GM23248 (cell line): ENCODE data around the gene RNF115. TPM values are rescaled to one million over a fixed set of nuclear protein-coding genes. Genes with fewer than 3 reads are reported as not detected.
"Not testable (repeated sequence)": the region's sequence is repeated elsewhere in the genome, so short reads cannot be mapped to it uniquely, and the experiment has no call there.

Experiments
- DNase-seq: peaks from one replicate; pipeline ENCODE4 v3.0.0-alpha.2; 2015
- H2AFZ ChIP-seq: fragments of 200-600 bp; sonication (generic); 2 replicates; pipeline ENCODE4 v1.6.1; 2016; ENCODE audit warnings: antibody characterized with exemption
- H3F3A ChIP-seq: fragments of 200-600 bp; sonication (generic); 2 replicates; pipeline ENCODE4 v1.6.1; 2016; ENCODE audit warnings: mild to moderate bottlenecking, antibody characterized with exemption, mixed run types; ENCODE audit not compliant: insufficient read depth
- H3K27ac ChIP-seq: fragments of 200-600 bp; sonication (generic); 2 replicates; pipeline ENCODE4 v1.5.1; 2016; ENCODE audit warnings: mild to moderate bottlenecking
- H3K27me3 ChIP-seq: fragments of 200-600 bp; sonication (generic); replicated peaks from 2 replicates; pipeline ENCODE4 v1.6.1; 2016; ENCODE audit warnings: mild to moderate bottlenecking; ENCODE audit not compliant: insufficient read depth
- H3K36me3 ChIP-seq: fragments of 200-600 bp; sonication (generic); 2 replicates; pipeline ENCODE4 v1.6.1; 2016; ENCODE audit warnings: low read depth, mild to moderate bottlenecking
- H3K4me1 ChIP-seq: fragments of 200-600 bp; sonication (generic); 2 replicates; pipeline ENCODE4 v1.6.1; 2016; ENCODE audit warnings: mild to moderate bottlenecking; ENCODE audit not compliant: insufficient read depth
- H3K4me2 ChIP-seq: fragments of 200-600 bp; sonication (generic); one replicate; pipeline ENCODE4 v1.6.1; 2016; ENCODE audit warnings: mild to moderate bottlenecking; ENCODE audit not compliant: unreplicated experiment
- H3K4me3 ChIP-seq: fragments of 200-600 bp; sonication (generic); 2 replicates; pipeline ENCODE4 v1.5.1; 2016; ENCODE audit warnings: mild to moderate bottlenecking
- H3K79me2 ChIP-seq: fragments of 200-600 bp; sonication (generic); 2 replicates; pipeline ENCODE4 v1.6.1; 2016; ENCODE audit warnings: mild to moderate bottlenecking; ENCODE audit not compliant: insufficient read depth
- H3K9ac ChIP-seq: fragments of 200-600 bp; sonication (generic); 2 replicates; pipeline ENCODE4 v1.6.1; 2016; ENCODE audit warnings: mild to moderate bottlenecking
- H3K9me2 ChIP-seq: fragments of 200-600 bp; sonication (generic); 2 replicates; pipeline ENCODE4 v1.6.1; 2016; ENCODE audit warnings: mixed run types, mild to moderate bottlenecking, moderate library complexity; ENCODE audit not compliant: insufficient read depth
- H3K9me3 ChIP-seq: fragments of 200-600 bp; sonication (generic); one replicate; pipeline ENCODE4 v1.6.1; 2017; ENCODE audit warnings: low read depth
- H4K20me1 ChIP-seq: fragments of 200-600 bp; sonication (generic); 2 replicates; pipeline ENCODE4 v1.6.0; 2016; ENCODE audit not compliant: insufficient read depth
- EZH2 ChIP-seq: fragments of 200-600 bp; sonication (generic); IDR thresholded peaks from 2 replicates; pipeline ENCODE4 v1.6.1; 2018; ENCODE audit warnings: antibody characterized with exemption, mild to moderate bottlenecking; ENCODE audit not compliant: insufficient read depth, poor library complexity, severe bottlenecking
- EZH2phosphoT487 ChIP-seq: fragments of 200-600 bp; sonication (generic); IDR thresholded peaks from 2 replicates; pipeline ENCODE4 v1.6.1; 2018; ENCODE audit warnings: antibody characterized with exemption, moderate library complexity, mild to moderate bottlenecking, low read depth; ENCODE audit not compliant: insufficient read depth
- WGBS, 2 experiments: methylation state at CpG; one replicate each; pipeline ENCODE4 v1.1.6; 2015 to 2017; ENCODE audit warnings: low lambda C conversion rate in 2 of 2, low coverage in 1 of 2; ENCODE audit errors: missing lambda C conversion rate in 2 of 2; 5-methylcytosine and 5-hydroxymethylcytosine counted together
- in situ Hi-C: fragments of 300-500 bp; cut with MboI; formaldehyde crosslinking; loops from 2 replicates; pipeline ENCODE4 v1.15.0; 2020
- polyA plus RNA-seq: library from polyadenylated mRNA; unstranded; fragments of >200 nt; fragmentation: Nextera tagmentation; extraction: Ambion mirVana; gene quantifications from 2 replicates; pipeline ENCODE4 v1.2.1, GENCODE V29; 2016
- total RNA-seq: library from RNA; depleted of rRNA; stranded (reverse); fragments of >200 nt; shearing (Covaris generic); gene quantifications from 2 replicates; pipeline ENCODE4 v1.2.3, GENCODE V29; 2014

RNF115 gene
- total and polyA plus RNA-seq, 2 experiments from 2014 or later: 14.2 to 14.5 TPM

- in situ Hi-C loops: no loop called here
These were observed 4.6 kb upstream of the RNF115 start for GRCh38 chr1:145828367-145829026.

GRCh38 chr1:145827966-145828365 lies 4.1 kb upstream of the RNF115 start:
- peaks cover 64% of the 10 kb centered on the region for H3K36me3 ChIP-seq
- no peaks in the 10 kb centered on the region for H4K20me1 ChIP-seq
- no peak overlapping the region for H2AFZ ChIP-seq
- no peaks in the 10 kb centered on the region for H3K9me3 ChIP-seq
- H3K27me3 ChIP-seq: no peaks in the 10 kb centered on the region
- H3K27ac ChIP-seq: no peak overlapping the region
- in situ Hi-C loops: no loop called here
- H3K4me3 ChIP-seq: no peak overlapping the region
- no peaks in the 10 kb centered on the region for H3K9me2 ChIP-seq
- no peak for TF ChIP-seq EZH2phosphoT487
- TF ChIP-seq EZH2: no peak
- no peak overlapping the region for H3K4me2 ChIP-seq
- no peak overlapping the region for H3K9ac ChIP-seq
- H3K4me1 ChIP-seq: peaks cover 14% of the 10 kb centered on the region
- no peak for DNase-seq
- peaks cover 52% of the 10 kb centered on the region for H3K79me2 ChIP-seq
- peaks cover 8% of the 10 kb centered on the region; the same call in 1 of the 2 replicates for H3F3A ChIP-seq

More at GRCh38 chr1:145828367-145829026, 4.6 kb upstream of the RNF115 start:
- Histone ChIP-seq H3K9me2 (no peaks in the 10 kb centered on the region), H3K36me3 (peaks cover 69% of the 10 kb centered on the region), H3K27ac (no peak overlapping the region), H3K4me1 (peaks cover 14% of the 10 kb centered on the region), H2AFZ (no peak overlapping the region), H3K4me3 (no peak overlapping the region), H3K4me2 (no peak overlapping the region), H3K79me2 (peaks cover 52% of the 10 kb centered on the region), H3K9me3 (no peaks in the 10 kb centered on the region), H4K20me1 (no peaks in the 10 kb centered on the region), H3F3A (peaks cover 8% of the 10 kb centered on the region; the same call in 1 of the 2 replicates), H3K27me3 (no peaks in the 10 kb centered on the region), H3K9ac (no peak overlapping the region)
- DNase-seq: no peak
- no peak for TF ChIP-seq EZH2phosphoT487
- no peak for TF ChIP-seq EZH2

- no peaks in the 10 kb centered on the region for H3K9me2 ChIP-seq
- TF ChIP-seq EZH2phosphoT487 (no peak), EZH2 (no peak)
- H3K36me3 ChIP-seq: peaks cover 51% of the 10 kb centered on the region
- in situ Hi-C loops: no loop called here
- H3K9me3 ChIP-seq: no peaks in the 10 kb centered on the region
- peak; percentile 38 for DNase-seq
- H3K79me2 ChIP-seq: peaks cover 57% of the 10 kb centered on the region
- H4K20me1 ChIP-seq: no peaks in the 10 kb centered on the region
- 0 out of 2 replicates have a peak overlapping the region, but pooled peaks have one; percentile 1 for H3K9ac ChIP-seq
- no peak overlapping the region for H3K27ac ChIP-seq
- H3K4me3 ChIP-seq: peak overlapping the region; percentile 93
- H3K4me1 ChIP-seq: peaks cover 14% of the 10 kb centered on the region
- peak overlapping the region; percentile 90 for H3K4me2 ChIP-seq
- no peaks in the 10 kb centered on the region for H3K27me3 ChIP-seq
- peaks cover 8% of the 10 kb centered on the region; the same call in 1 of the 2 replicates for H3F3A ChIP-seq
- 53 to 57% methylated on average over 2 of the region's 2 CpGs for WGBS, 2 experiments
- H2AFZ ChIP-seq: no peak overlapping the region
These were observed 2.1 kb upstream of the RNF115 start for GRCh38 chr1:145826030-145826429.

- H3K9ac ChIP-seq: peak overlapping the region; percentile 93
- peaks cover 62% of the 10 kb centered on the region for H3K79me2 ChIP-seq
- H4K20me1 ChIP-seq: no peaks in the 10 kb centered on the region
- H3K9me2 ChIP-seq: no peaks in the 10 kb centered on the region
- H3K9me3 ChIP-seq: no peaks in the 10 kb centered on the region
- H3K4me2 ChIP-seq: peak overlapping the region; percentile 90
- TF ChIP-seq EZH2phosphoT487 (no peak), EZH2 (no peak)
- peaks cover 9% of the 10 kb centered on the region; the same call in 1 of the 2 replicates for H3F3A ChIP-seq
- peak overlapping the region; percentile 85 for H2AFZ ChIP-seq
- in situ Hi-C loops: no loop called here
- peak overlapping the region; percentile 89 for H3K27ac ChIP-seq
- peak; percentile 30 for DNase-seq
- H3K36me3 ChIP-seq: peaks cover 38% of the 10 kb centered on the region
- H3K27me3 ChIP-seq: no peaks in the 10 kb centered on the region
- peak overlapping the region; percentile 93 for H3K4me3 ChIP-seq
- H3K4me1 ChIP-seq: peaks cover 14% of the 10 kb centered on the region
- WGBS, 2 experiments: 0 to 2% methylated on average over 7 of the region's 7 CpGs
These were observed 576 bp upstream of the RNF115 start for GRCh38 chr1:145824499-145824842.

- H3K27ac ChIP-seq: peak overlapping the region; percentile 33; the same call in 1 of the 2 replicates
These were observed 1.0 kb downstream of the RNF115 start for GRCh38 chr1:145822779-145823331.

GRCh38 chr1:145818095-145818494 lies 5.8 kb downstream of the RNF115 start:
- peak overlapping the region; percentile 78 for H3K27ac ChIP-seq
- H3K79me2 ChIP-seq: peaks cover 37% of the 10 kb centered on the region
- peak overlapping the region; percentile 80 for H3K4me2 ChIP-seq
- H3F3A ChIP-seq, H3K36me3 ChIP-seq, H3K9me2 ChIP-seq, H3K4me1 ChIP-seq, H4K20me1 ChIP-seq, H2AFZ ChIP-seq, H3K27me3 ChIP-seq, in situ Hi-C loops, H3K9me3 ChIP-seq: not testable (repeated sequence)
- WGBS, 2 experiments: 0 to 2% methylated on average over 4 of the region's 6 CpGs
- H3K4me3 ChIP-seq: peak overlapping the region; percentile 61
- DNase-seq: peak; percentile 65
- H3K9ac ChIP-seq: peak overlapping the region; percentile 53; the same call in 1 of the 2 replicates

More at GRCh38 chr1:145822779-145823331, 1.0 kb downstream of the RNF115 start:
- H4K20me1 ChIP-seq, H3K9me3 ChIP-seq, H3K9me2 ChIP-seq, H2AFZ ChIP-seq, H3K9ac ChIP-seq, H3K27me3 ChIP-seq, in situ Hi-C loops, DNase-seq: not testable (repeated sequence)
- Histone ChIP-seq H3K4me3 (peak overlapping the region; percentile 53; the same call in 1 of the 2 replicates), H3K36me3 (peaks cover 22% of the 10 kb centered on the region), H3F3A (peaks cover 15% of the 10 kb centered on the region), H3K4me1 (peaks cover 15% of the 10 kb centered on the region), H3K79me2 (peaks cover 58% of the 10 kb centered on the region), H3K4me2 (peak overlapping the region; percentile 53)
- WGBS, 2 experiments: 0% methylated on average over 1 of the region's 16 CpGs; no CpG with 5 or more reads in 1 of the 2 experiments
